HG02884 (cell line): ENCODE data around the gene PDE4D.

Experiments
- ATAC-seq: cut with Tn5 transposase; IDR thresholded peaks from one replicate; pipeline ENCODE4 v1.9.1; 2021; ENCODE audit warnings: mild to moderate bottlenecking, moderate library complexity; ENCODE audit not compliant: unreplicated experiment

The PDE4D gene

DNA sequence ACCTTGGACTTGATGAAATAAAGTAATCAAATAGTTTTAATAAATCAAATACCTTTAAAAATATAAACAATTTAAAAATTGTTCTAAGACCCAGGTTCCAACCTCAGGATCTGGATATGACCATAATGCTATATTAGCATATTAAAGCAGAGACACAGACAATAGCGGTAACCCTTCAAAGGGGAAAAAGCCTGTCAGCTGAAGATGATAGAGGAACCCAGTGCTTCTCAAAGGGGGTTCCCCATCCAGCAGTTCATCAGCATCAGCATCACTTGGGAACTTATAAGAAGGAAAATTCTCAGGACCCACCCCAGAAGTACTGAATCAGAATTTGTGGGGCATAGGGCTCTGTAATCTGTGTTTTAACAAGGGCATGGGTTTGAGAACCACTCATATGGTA lies 791.1 kb downstream of the PDE4D start:
- ATAC-seq: no peak

- no peak for ATAC-seq
Measured at GRCh38 chr5:59100875-59101274, 792.7 kb downstream of the PDE4D start.

- no peak for ATAC-seq
Measured at GRCh38 chr5:59099995-59100345, 793.6 kb downstream of the PDE4D start.

GRCh38 chr5:59099270-59099994 lies 794.1 kb downstream of the PDE4D start:
- ATAC-seq: no peak

DNA sequence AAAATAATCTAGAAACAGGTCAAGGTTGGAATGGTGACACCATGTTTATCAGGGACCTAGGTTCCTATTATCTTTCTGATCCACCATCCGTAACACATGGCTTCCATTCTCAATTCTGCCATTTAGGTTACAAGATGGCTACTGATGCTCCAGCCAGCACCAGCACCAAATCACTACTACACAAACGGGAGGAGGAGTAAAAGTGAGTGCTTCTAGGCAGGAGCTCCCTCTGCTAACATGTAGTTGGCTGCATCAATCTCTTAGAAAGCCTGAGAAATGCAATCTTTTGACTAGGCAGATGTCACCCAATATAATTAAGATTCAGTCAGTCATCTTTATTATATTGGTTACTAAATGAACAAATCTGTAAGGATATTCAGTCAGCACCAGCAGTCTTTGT lies 794.8 kb downstream of the PDE4D start:
- ATAC-seq: no peak

- no peak for ATAC-seq
Measured at GRCh38 chr5:59097712-59098111, 795.8 kb downstream of the PDE4D start.

- no peak for ATAC-seq
Measured at GRCh38 chr5:59097116-59097515, 796.4 kb downstream of the PDE4D start.

- no peak for ATAC-seq
Measured at GRCh38 chr5:59095480-59095879, 798.0 kb downstream of the PDE4D start.

- no peak for ATAC-seq
Measured at GRCh38 chr5:59094864-59095263, 798.7 kb downstream of the PDE4D start.

DNA sequence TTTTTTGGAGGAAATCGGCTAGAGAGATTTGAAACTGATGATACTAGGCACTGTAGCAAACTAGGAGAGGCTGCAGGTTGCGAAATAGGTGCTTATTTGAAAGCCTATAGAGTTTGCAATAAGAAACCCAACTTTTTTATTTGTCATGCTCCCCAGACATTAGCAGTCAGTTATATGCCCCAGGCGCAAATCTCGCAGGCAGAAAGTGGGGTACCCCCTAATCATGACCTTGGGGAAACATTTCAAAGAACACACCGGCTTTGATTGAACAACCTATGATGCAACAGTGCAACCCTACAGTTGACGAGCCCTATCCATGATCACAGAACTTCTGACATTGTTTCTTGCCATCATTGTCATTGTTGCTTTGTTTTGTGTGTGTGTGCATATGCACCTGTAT lies 800.2 kb downstream of the PDE4D start:
- no peak for ATAC-seq

DNA sequence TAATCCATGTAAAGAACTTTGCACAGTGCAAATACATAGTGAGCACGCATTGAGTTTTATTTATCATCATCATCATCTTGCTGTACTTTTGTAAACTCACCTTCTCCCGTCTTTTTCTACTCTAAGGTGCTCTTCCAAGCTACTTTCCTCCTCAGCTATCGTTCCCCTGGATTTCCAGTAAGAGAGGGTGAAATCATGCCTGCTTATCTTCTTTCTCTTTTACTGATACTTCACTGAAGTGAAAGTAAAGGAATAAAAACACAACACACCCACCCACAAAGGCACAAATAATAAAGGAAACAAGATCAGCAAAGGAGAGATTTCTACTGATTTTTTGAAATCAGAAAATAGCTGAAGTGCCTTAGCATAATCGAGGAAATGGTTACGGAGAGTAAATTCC lies 800.8 kb downstream of the PDE4D start:
- no peak for ATAC-seq

- no peak for ATAC-seq
Measured at GRCh38 chr5:59091965-59092364, 801.6 kb downstream of the PDE4D start.

- ATAC-seq: no peak
Measured at GRCh38 chr5:59090323-59090722, 803.2 kb downstream of the PDE4D start.

DNA sequence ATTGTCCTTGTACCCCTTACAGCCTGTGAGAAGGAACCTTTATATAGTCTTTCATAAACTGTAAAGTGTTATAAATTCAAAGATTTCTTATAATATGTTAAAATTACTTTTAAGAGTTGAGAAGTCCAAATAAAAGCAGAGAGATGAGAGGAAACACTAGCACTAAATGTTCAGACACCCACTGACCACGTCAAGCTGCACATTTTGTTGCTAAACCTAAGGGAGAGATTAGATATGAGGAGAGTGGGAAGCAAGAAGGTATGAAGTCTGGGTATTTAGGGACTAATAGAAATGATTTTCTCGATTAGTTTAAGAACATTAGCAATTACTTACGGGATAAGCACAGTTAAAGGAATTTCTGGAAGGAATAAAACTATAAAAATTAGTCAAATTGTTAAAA lies 803.8 kb downstream of the PDE4D start:
- ATAC-seq: no peak

GRCh38 chr5:59088546-59088945 lies 805.0 kb downstream of the PDE4D start:
- no peak for ATAC-seq

- no peak for ATAC-seq
Measured at GRCh38 chr5:59086024-59086423, 807.5 kb downstream of the PDE4D start.

- ATAC-seq: no peak
Measured at GRCh38 chr5:59081693-59082092, 811.8 kb downstream of the PDE4D start.

GRCh38 chr5:59079622-59080620 lies 813.6 kb downstream of the PDE4D start:
- no peak for ATAC-seq

GRCh38 chr5:59071755-59072549 lies 821.6 kb downstream of the PDE4D start:
- ATAC-seq: no peak

DNA sequence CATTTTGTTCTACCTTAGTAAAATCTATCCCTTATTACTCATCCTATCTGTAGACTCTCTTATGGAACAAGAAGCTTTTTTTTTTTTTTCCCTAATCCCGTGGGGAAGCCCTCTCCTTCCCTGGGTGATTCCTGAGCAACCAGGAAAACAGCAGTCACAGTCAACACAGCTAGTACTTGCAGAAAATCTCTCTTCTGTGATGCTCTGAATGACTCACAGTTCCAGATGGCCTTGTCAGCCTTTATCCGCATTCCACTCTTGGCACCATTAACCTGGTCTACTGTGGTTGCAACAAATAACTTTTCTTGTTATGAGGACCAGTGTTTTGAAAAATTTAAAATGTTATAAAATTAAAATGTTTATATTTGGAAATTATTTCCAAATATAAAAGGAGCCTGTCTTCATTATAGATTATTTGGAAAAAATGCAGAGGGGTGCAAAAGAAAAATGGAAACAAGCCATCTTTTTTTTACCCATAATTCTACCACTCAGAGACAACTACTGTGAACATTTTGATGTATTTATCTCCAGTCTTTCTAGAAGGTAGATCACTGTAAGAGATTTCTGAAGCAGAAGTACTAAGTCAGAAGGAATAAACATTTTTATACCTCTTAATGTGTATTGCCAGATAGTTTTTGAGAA lies 824.0 kb downstream of the PDE4D start:
- ATAC-seq: no peak
